AG04450 (cell line): ENCODE measurements around the gene COL6A2. TPM values are rescaled to one million over a fixed set of nuclear protein-coding genes. Genes with fewer than 3 reads are reported as not detected.
"Not testable (repeated sequence)": the region's sequence is repeated elsewhere in the genome, so short reads cannot be mapped to it uniquely, and the experiment has no call there.

Source experiments
- CTCF ChIA-PET: fragments of 300-600, 350-600 bp; formaldehyde crosslinking; extraction: SDS; loops from one replicate; lab custom pipeline; 2022; ENCODE audit warnings: antibody characterized with exemption, inconsistent platforms; lab: Charles Lee
- POLR2A ChIA-PET: fragments of 350-600 bp; formaldehyde crosslinking; extraction: SDS; loops from one replicate; lab custom pipeline; 2021; ENCODE audit warnings: antibody characterized with exemption, inconsistent platforms; lab: Yijun Ruan, JAX
- DNase-seq: peaks from one replicate; pipeline ENCODE4 v3.0.0-alpha.2; 2011; ENCODE audit warnings: low read depth, low spot score
- H3K27ac ChIP-seq: one replicate; pipeline ENCODE4 v1.5.1; 2012; ENCODE audit warnings: low read depth, low read length, control low read depth
- H3K27me3 ChIP-seq: one replicate; pipeline ENCODE4 v1.6.0; 2012; ENCODE audit warnings: low read length; ENCODE audit not compliant: control insufficient read depth, insufficient read depth
- H3K4me3 ChIP-seq: 2 replicates; pipeline ENCODE4 v1.5.1; 2011; ENCODE audit warnings: mild to moderate bottlenecking, low read depth, low read length, control low read depth
- H3K9me3 ChIP-seq: 2 replicates; pipeline ENCODE4 v1.5.1; 2012; ENCODE audit warnings: low read length; ENCODE audit not compliant: control insufficient read depth, insufficient read depth
- CTCF ChIP-seq: IDR thresholded peaks from 2 replicates; pipeline ENCODE4 v1.5.1; 2011; ENCODE audit warnings: low read depth, low read length, control low read depth, inconsistent platforms
- polyA plus RNA-seq: library from polyadenylated mRNA; depleted of rRNA; stranded (reverse); fragments of >200 nt; gene quantifications from 2 replicates; pipeline ENCODE4 v1.2.3, GENCODE V29; 2011

Gene COL6A2
- polyA plus RNA-seq, 1 experiment: 454 TPM

DNA sequence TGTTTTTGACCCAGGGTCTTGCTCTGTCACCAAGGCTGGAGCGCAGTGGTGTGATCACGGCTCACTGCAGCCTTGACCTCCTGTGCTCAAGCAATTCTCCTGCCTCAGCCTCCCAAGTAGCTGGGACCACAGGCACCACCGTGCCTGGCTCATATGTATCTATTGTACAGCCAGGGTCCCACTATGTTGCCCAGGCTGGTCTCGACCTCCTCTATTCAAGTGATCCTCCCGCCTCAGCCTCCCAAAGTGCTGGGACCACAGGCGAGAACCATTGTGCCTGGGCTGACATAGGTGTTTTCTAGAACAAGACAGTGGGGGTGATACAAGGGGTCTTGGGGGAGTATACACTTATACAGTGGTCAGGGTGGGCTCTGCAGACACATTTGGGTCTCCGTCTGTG, 40.0 kb downstream of the COL6A2 start:
- no peak for TF ChIP-seq CTCF
- Histone ChIP-seq H3K9me3 (peaks cover 13% of the 10 kb centered on the region), H3K27me3 (peaks cover 5% of the 10 kb centered on the region), H3K4me3 (no peak overlapping the region), H3K27ac (no peak overlapping the region)
- CTCF ChIA-PET: no interaction called here
- POLR2A ChIA-PET: no interaction called here
- no peak for DNase-seq

- DNase-seq: no peak
- CTCF ChIA-PET: interaction anchor here (0.5 to 1.4 kb wide), 3 partner anchors 18 to 165 kb away, joined by 3 to 4 read pairs (median 3); no protein-coding TSS in a partner anchor
- Histone ChIP-seq H3K27me3 (peaks cover 5% of the 10 kb centered on the region), H3K9me3 (peaks cover 13% of the 10 kb centered on the region), H3K4me3 (no peak overlapping the region), H3K27ac (no peak overlapping the region)
- no peak for TF ChIP-seq CTCF
- POLR2A ChIA-PET: no interaction called here
Observed at GRCh38 chr21:46138383-46138970, 40.6 kb downstream of the COL6A2 start.

GRCh38 chr21:46139686-46140085, 41.8 kb downstream of the COL6A2 start:
- Histone ChIP-seq H3K27ac (no peak overlapping the region), H3K9me3 (peaks cover 13% of the 10 kb centered on the region), H3K4me3 (no peak overlapping the region), H3K27me3 (peaks cover 5% of the 10 kb centered on the region)
- no peak for TF ChIP-seq CTCF
- no peak for DNase-seq
- POLR2A ChIA-PET: no interaction called here
- CTCF ChIA-PET: interaction anchor here (1.1 to 1.4 kb wide), 2 partner anchors 43 to 166 kb away, joined by 3 to 4 read pairs; no protein-coding TSS in a partner anchor

- H3K27me3 ChIP-seq, DNase-seq, POLR2A ChIA-PET, H3K4me3 ChIP-seq, H3K27ac ChIP-seq: not testable (repeated sequence)
- CTCF ChIA-PET: interaction anchor here (1.2 kb wide), 1 partner anchor 168 kb away, joined by 4 read pairs; no protein-coding TSS in a partner anchor
- peaks cover 14% of the 10 kb centered on the region for H3K9me3 ChIP-seq
Observed at GRCh38 chr21:46140352-46141003, 42.6 kb downstream of the COL6A2 start.

DNA sequence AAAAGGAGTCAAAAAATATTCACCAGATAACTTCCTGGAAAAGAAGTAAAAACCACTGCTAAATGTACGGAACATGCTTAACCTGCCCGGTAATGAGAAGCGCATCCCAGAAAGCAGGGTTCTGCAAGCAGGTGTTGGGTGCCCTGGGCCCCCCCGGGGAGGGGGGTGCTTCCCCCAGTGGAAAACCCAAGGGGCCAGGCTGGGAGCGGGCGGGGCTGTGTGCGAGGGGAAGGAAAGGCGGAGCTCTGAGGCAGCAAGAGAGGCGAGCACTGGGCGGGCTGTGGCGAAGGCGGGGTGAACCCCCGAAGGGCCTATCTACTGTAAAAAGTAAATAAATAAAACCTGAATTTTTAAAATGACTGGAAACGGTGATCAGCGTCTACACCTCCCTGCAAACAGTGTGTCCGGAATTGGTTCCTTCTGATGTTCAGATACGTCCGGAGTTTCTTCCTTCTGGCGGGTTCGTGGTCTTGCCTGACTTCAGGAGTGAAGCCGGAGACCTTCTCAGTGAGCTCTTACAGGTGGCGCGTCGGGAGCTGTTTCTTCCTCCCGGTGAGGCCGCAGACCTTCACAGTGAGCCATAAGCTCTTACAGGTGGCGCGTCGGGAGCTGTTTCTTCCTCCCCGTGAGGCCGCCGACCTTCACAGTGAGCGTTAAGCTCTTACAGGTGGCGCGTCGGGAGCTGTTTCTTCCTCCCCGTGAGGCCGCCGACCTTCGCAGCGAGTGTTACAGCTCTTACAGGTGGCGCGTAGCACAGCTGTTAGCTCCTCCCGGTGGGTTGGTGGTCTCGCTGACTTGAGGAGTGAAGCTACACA, 44.1 kb downstream of the COL6A2 start:
- Histone ChIP-seq H3K27me3 (peaks cover 5% of the 10 kb centered on the region), H3K27ac (no peak overlapping the region), H3K9me3 (peaks cover 14% of the 10 kb centered on the region), H3K4me3 (no peak overlapping the region)
- ChIA-PET CTCF (interaction anchor here (1.2 to 2.9 kb wide), 7 partner anchors 11 to 181 kb away, joined by 3 to 31 read pairs (median 5); no protein-coding TSS in a partner anchor), POLR2A (interaction anchor here (0.9 kb wide), 1 partner anchor 168 kb away, joined by 3 read pairs; no protein-coding TSS in a partner anchor)
- no peak for TF ChIP-seq CTCF
- DNase-seq: no peak
